ENCODE measurements around the gene ABL1.

ABL1 gene

GRCh38 chr9:130895038-130895437, 60.0 kb downstream of the ABL1 start:
- H3K27ac ChIP-seq: peak overlapping the region; percentile 70; the same call in 1 of the 2 replicates
- TF ChIP-seq ZFX (IDR thresholded peaks at IDR 0.05) (no peak), CTCF (conservative IDR thresholded peaks at IDR 0.05) (no peak)

DNA sequence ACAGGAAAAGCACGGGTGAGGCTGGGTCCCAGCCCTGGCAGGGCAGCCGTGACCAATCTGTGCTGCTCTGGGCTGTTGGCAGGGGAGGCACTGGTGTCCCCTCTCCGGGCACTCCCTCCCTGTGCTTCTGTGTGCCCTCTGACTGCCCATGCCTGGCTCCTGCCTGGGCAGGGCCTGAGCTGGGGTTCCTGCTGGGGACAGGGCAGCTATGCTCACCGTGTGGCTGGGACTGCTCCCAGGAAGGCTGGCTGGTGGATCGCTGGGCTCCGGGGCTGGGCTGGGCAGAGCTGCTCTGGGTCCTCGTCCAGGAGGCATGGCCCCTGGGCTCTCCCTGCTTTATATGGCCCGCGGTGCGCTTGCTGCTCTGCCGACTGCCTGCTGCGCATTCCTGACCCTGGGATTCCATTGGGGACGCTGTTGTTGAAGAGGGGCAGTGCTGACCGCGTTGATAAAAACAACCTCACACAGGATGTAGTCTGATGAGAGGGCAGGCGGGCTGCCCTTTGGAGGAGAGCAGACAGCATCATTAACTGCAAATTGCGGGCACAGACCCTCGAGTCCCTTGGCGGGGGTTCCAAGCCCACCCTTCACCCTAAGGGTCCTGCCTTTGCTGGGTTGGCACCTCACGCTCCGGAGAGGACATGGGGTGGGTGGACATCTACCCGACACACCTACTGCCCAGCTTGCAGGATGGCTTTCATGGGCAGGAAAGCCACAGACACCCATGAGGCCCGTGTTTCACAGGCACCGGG, 60.6 kb downstream of the ABL1 start:
- no peak overlapping the region; the same call in 1 of the 2 replicates for H3K27ac ChIP-seq
- TF ChIP-seq CTCF (conservative IDR thresholded peaks at IDR 0.05) (no peak), ZFX (IDR thresholded peaks at IDR 0.05) (no peak)

- no peak within 1 kb of the TSS for H3K27ac ChIP-seq
- TF ChIP-seq ZFX (IDR thresholded peaks at IDR 0.05) (no peak), CTCF (conservative IDR thresholded peaks at IDR 0.05) (no peak)
Observed at GRCh38 chr9:130896233-130897014, 61.4 kb downstream of the ABL1 start, which contains the start of gene QRFP. Gene QRFP, minus strand, starts transcription at chr9:130896812. Its CDS starts 2,974 bp downstream, at chr9:130893838.

DNA sequence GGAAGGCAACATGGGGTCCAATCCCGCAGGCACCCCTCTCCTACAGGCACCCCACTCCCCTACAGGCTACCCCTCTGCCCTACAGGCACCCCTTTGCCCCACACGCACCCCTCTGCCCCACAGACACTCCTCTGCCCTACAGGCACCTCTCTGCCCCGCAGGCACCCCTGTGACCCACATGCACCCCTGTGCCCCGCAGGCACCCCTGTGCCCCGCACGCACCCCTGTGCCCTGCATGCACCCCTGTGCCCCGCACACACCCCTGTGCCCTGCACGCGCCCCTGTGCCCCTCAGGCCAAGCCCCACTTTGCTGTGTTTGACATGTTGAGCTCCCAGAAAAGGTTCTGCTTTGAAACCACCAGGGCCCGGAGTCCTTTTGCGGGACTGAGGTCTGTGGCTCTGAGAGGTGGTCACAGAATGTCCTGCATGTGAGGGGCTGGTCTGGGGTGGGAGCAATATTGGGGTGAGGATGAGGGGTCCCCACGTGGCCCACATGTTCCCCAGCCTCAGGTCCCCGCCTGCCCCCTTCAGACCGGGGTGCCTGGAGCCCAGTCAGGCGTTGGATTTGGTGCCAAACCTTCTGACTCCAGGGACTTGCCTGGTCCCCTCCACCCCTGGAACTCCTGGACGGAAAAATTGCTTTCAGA, 62.2 kb downstream of the ABL1 start:
- TF ChIP-seq ZFX (IDR thresholded peaks at IDR 0.05) (no peak), CTCF (conservative IDR thresholded peaks at IDR 0.05) (no peak)
- H3K27ac ChIP-seq: no peak overlapping the region

DNA sequence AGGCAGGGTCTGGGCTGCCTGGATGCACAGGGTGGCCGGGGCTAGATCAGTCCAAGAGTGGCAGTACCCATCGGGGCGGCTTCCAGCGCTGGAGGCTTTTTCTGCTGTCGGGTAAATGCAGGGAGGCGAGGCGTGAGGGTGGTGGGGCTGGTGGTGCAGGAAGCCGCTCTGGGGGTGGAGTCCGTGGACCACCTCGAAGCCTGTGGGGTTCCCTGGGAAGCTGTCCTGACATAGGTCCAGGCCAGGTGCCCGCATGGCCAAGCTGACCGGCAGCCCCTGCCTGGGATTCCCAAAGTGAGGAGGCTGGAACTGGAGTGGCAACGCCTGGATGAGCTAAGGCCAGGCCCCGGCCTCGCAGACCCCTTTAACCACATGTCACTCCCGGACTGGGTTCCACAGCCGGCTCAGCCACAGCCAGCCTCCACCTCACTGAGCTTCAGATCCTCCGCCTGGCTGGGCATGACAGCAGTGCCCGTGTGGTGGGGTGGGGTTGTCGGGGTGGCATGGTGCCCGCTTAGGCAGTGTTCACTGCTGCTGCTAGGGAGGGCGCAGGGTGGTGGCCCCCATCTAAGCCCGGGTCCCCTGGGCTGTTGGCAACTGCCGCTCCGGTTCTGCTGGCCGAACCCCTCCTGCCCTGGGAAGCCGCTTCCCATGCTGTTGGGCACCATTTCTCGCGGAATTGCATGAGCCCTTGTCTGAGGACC, 62.9 kb downstream of the ABL1 start:
- H3K27ac ChIP-seq: no peak overlapping the region

GRCh38 chr9:130898552-130898852, 63.4 kb downstream of the ABL1 start:
- TF ChIP-seq CTCF (conservative IDR thresholded peaks at IDR 0.05) (no peak), ZFX (IDR thresholded peaks at IDR 0.05) (no peak)
- H3K27ac ChIP-seq: no peak overlapping the region

More for the DNA sequence above, 62.9 kb downstream of the ABL1 start:
- TF ChIP-seq ZFX (IDR thresholded peaks at IDR 0.05) (no peak), CTCF (conservative IDR thresholded peaks at IDR 0.05) (no peak)

Measured in C4-2B (cell line).